Thoracic aorta (tissue), 2 donors: ENCODE data around the gene DEFB129. TPM values are rescaled to one million over a fixed set of nuclear protein-coding genes. Genes with fewer than 3 reads are reported as not detected.
"Not testable (repeated sequence)": the region's sequence is repeated elsewhere in the genome, so short reads cannot be mapped to it uniquely, and the experiment has no call there.

Experiments used
- ATAC-seq: fragments of 150-250 bp; one replicate; pipeline ENCODE4 v1.8.0; 2017; ENCODE audit warnings: low read depth; ENCODE audit not compliant: insufficient number of reproducible peaks, low FRiP score
- DNase-seq: peaks from one replicate; pipeline ENCODE4 v3.0.0-alpha.2; 2020; ENCODE audit warnings: low spot score
- H3K27ac ChIP-seq, 2 donors: fragments of 200-600 bp; sonication (generic); 1 replicate in 1 of 2; 2 replicates in 1 of 2; pipeline ENCODE4 v1.5.1; 2016; ENCODE audit warnings: mild to moderate bottlenecking in 2 of 2, moderate library complexity in 2 of 2
- H3K27me3 ChIP-seq: fragments of 200-600 bp; sonication (generic); replicated peaks from 2 replicates; pipeline ENCODE4 v1.6.0; 2016; ENCODE audit warnings: mild to moderate bottlenecking; ENCODE audit not compliant: insufficient read depth
- H3K36me3 ChIP-seq: fragments of 200-600 bp; sonication (generic); one replicate; pipeline ENCODE4 v1.5.1; 2016
- H3K4me1 ChIP-seq, 2 donors: fragments of 200-600 bp; sonication (generic); 1 replicate in 1 of 2; 2 replicates in 1 of 2; pipeline versions ENCODE4 v1.5.1 to v1.6.0; 2016; ENCODE audit warnings: low read depth in 2 of 2, mild to moderate bottlenecking in 1 of 2; ENCODE audit not compliant: control insufficient read depth in 1 of 2
- H3K4me3 ChIP-seq: fragments of 200-600 bp; sonication (generic); 2 replicates; pipeline ENCODE4 v1.5.1; 2016; ENCODE audit warnings: mild to moderate bottlenecking
- H3K9me3 ChIP-seq: fragments of 200-600 bp; sonication (generic); 2 replicates; pipeline ENCODE4 v1.5.1; 2016
- total RNA-seq, 2 donors: library from RNA; depleted of rRNA; stranded (reverse); fragments of >200 nt; gene quantifications; one replicate each; pipeline versions ENCODE4 v1.1.0 to v1.2.3, GENCODE V29; 2016
- TF ChIP-seq, protein P1 (sequence below): fragments of 200-600 bp; sonication (generic); IDR thresholded peaks from one replicate; pipeline ENCODE4 v1.5.1; 2019; ENCODE audit warnings: antibody characterized with exemption

The DEFB129 gene
- total RNA-seq, 2 donors from 2014 or later = not detected

GRCh38 chr20:215796-216195 is 11.3 kb upstream of the DEFB129 start:
- Histone ChIP-seq H3K27me3 (no peaks in the 10 kb centered on the region), H3K9me3 (no peaks in the 10 kb centered on the region), H3K36me3 (no peaks in the 10 kb centered on the region), H3K4me1 (no peaks in the 10 kb centered on the region), H3K27ac (no peak overlapping the region), H3K4me3 (no peak overlapping the region)
- no peak for DNase-seq
- ATAC-seq = no peak
- TF ChIP-seq, protein P1, sequence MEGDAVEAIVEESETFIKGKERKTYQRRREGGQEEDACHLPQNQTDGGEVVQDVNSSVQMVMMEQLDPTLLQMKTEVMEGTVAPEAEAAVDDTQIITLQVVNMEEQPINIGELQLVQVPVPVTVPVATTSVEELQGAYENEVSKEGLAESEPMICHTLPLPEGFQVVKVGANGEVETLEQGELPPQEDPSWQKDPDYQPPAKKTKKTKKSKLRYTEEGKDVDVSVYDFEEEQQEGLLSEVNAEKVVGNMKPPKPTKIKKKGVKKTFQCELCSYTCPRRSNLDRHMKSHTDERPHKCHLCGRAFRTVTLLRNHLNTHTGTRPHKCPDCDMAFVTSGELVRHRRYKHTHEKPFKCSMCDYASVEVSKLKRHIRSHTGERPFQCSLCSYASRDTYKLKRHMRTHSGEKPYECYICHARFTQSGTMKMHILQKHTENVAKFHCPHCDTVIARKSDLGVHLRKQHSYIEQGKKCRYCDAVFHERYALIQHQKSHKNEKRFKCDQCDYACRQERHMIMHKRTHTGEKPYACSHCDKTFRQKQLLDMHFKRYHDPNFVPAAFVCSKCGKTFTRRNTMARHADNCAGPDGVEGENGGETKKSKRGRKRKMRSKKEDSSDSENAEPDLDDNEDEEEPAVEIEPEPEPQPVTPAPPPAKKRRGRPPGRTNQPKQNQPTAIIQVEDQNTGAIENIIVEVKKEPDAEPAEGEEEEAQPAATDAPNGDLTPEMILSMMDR = no peak

- no peaks in the 10 kb centered on the region for H3K4me1 ChIP-seq
- H3K27me3 ChIP-seq = no peaks in the 10 kb centered on the region
- H3K9me3 ChIP-seq = no peaks in the 10 kb centered on the region
- TF ChIP-seq, protein P1 = no peak
- H3K4me3 ChIP-seq = no peak overlapping the region
- no peak for DNase-seq
- H3K27ac ChIP-seq = no peak overlapping the region
- ATAC-seq = no peak
- no peaks in the 10 kb centered on the region for H3K36me3 ChIP-seq
These were observed 9.8 kb upstream of the DEFB129 start for GRCh38 chr20:217266-217665.

GRCh38 chr20:219290-220115 is 7.6 kb upstream of the DEFB129 start:
- H3K27me3 ChIP-seq = no peaks in the 10 kb centered on the region
- H3K9me3 ChIP-seq = no peaks in the 10 kb centered on the region
- H3K27ac ChIP-seq = no peak overlapping the region
- H3K4me3 ChIP-seq = no peak overlapping the region
- no peaks in the 10 kb centered on the region for H3K36me3 ChIP-seq
- DNase-seq = no peak
- H3K4me1 ChIP-seq = no peaks in the 10 kb centered on the region
- TF ChIP-seq, protein P1 = no peak
- no peak for ATAC-seq

DNA sequence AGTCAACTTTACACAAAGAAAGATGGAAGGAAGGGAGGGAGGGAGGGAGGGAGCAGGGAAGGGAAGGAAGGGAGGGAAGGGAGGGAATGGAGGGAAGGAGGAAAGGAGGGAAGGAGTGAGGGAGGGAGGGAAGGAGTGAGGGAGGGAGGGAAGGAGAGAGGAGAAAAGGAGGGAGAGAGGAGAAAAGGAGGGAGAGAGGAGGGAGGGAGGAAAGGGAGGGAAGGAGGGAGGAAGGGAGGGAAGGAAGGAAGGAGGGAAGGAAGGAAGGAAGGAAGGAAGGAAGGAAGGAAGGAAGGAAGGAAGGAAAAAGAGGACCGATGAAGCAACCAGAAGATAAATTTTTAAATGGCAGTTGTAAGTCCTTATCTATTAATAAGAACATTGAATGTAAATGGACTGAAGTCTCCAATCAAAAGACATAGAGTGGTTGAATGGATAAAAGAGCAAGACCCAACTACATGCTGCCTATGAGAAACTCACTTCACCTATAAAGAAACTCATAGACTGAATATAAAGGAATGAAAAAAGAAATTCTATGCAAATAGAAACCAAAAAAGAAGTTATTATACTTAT is 5.7 kb upstream of the DEFB129 start:
- Histone ChIP-seq H3K4me1 (no peaks in the 10 kb centered on the region), H3K9me3 (no peaks in the 10 kb centered on the region), H3K4me3 (no peak overlapping the region), H3K36me3 (no peaks in the 10 kb centered on the region), H3K27me3 (no peaks in the 10 kb centered on the region), H3K27ac (no peak overlapping the region)
- ATAC-seq (no peak), DNase-seq (no peak)
- TF ChIP-seq, protein P1 = no peak

DNA sequence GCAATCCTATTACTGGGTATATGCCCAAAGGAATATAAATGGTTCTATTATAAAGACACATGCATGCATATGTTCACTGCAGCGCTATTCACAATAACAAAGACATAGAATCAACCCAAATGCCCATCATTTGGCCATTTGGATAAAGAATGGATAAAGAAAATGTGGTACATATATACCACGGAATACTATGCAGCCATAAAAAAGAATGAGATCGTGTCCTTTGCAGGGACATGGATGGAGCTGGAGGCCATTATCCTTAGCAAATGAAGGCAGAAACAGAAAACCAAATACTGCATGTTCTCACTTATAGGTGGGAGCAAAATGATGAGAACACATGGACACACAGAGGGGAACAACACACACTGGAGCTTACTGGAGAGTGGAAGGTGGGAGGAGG is 1.2 kb upstream of the DEFB129 start:
- H3K4me1 ChIP-seq, ATAC-seq, DNase-seq, H3K4me3 ChIP-seq, H3K27me3 ChIP-seq, H3K36me3 ChIP-seq, H3K9me3 ChIP-seq, H3K27ac ChIP-seq: not testable (repeated sequence)
